ENCODE measurements around the gene PRSS21. TPM values are rescaled to one million over a fixed set of nuclear protein-coding genes. Genes with fewer than 3 reads are reported as not detected.
A peak's percentile ranks its signal among the peaks of the same experiment; 100 is the strongest.

PRSS21 gene
- total RNA-seq, 4 donors from 2014 or later, result not detected

GRCh38 chr16:2839650-2840450 lies 22.8 kb downstream of the PRSS21 start:
- no peak for TF ChIP-seq EP300 (IDR thresholded peaks at IDR 0.05)
- no peak for TF ChIP-seq CTCF (IDR thresholded peaks at IDR 0.05)
- TF ChIP-seq POLR2A (IDR thresholded peaks at IDR 0.05), result no peak
- WGBS, 2 donors, result 80 to 82% methylated on average over 8 to 15 of the region's 15 CpGs
- DNase-seq (ENCODE audit: low spot score in 2 of 2), result no peak

GRCh38 chr16:2840914-2841313 lies 23.9 kb downstream of the PRSS21 start:
- H3K27ac ChIP-seq, result no peak overlapping the region
- no peak overlapping the region for H3K4me3 ChIP-seq
- no peaks in the 10 kb centered on the region for H3K9me3 ChIP-seq
- DNase-seq (ENCODE audit: low spot score in 2 of 2), result no peak
- no peak for TF ChIP-seq CTCF (IDR thresholded peaks at IDR 0.05)
- TF ChIP-seq POLR2A (IDR thresholded peaks at IDR 0.05), result no peak
- TF ChIP-seq EP300 (IDR thresholded peaks at IDR 0.05), result no peak
- no peaks in the 10 kb centered on the region for H3K36me3 ChIP-seq
- H3K4me1 ChIP-seq, result peaks cover 0 to 15% (median 5%) of the 10 kb centered on the region in 4 donors
- H3K27me3 ChIP-seq, result peaks cover 0 to 48% of the 10 kb centered on the region in 2 donors
- WGBS, 2 donors, result 80 to 89% methylated on average over 6 to 11 of the region's 12 CpGs

More at GRCh38 chr16:2839650-2840450, 22.8 kb downstream of the PRSS21 start:
- H3K4me1 ChIP-seq, result peaks cover 0 to 15% (median 5%) of the 10 kb centered on the region in 4 donors
- H3K36me3 ChIP-seq, result no peaks in the 10 kb centered on the region
- H3K9me3 ChIP-seq, result no peaks in the 10 kb centered on the region
- H3K27me3 ChIP-seq, result peaks cover 0 to 52% of the 10 kb centered on the region in 2 donors
- no peak overlapping the region for H3K27ac ChIP-seq
- H3K4me3 ChIP-seq, result no peak overlapping the region

GRCh38 chr16:2841606-2842339 lies 24.7 kb downstream of the PRSS21 start:
- DNase-seq (ENCODE audit: low spot score in 2 of 2), result no peak
- TF ChIP-seq CTCF (IDR thresholded peaks at IDR 0.05), result no peak
- no peak for TF ChIP-seq POLR2A (IDR thresholded peaks at IDR 0.05)
- TF ChIP-seq EP300 (IDR thresholded peaks at IDR 0.05), result no peak
- Histone ChIP-seq H3K9me3 (no peaks in the 10 kb centered on the region), H3K4me1 (peaks cover 0 to 15% (median 5%) of the 10 kb centered on the region in 4 donors), H3K4me3 (peak overlapping the region in 1 of 4 donors; percentile 41), H3K36me3 (no peaks in the 10 kb centered on the region), H3K27ac (no peak overlapping the region), H3K27me3 (peaks cover 0 to 40% of the 10 kb centered on the region in 2 donors)
- WGBS, 2 donors, result 73 to 83% methylated on average over 9 to 15 of the region's 18 CpGs

GRCh38 chr16:2842340-2843000 lies 25.4 kb downstream of the PRSS21 start:
- 32 to 51% methylated on average over 37 to 40 of the region's 40 CpGs for WGBS, 2 donors
- H3K27me3 ChIP-seq, result peaks cover 0 to 33% of the 10 kb centered on the region in 2 donors
- no peak overlapping the region for H3K27ac ChIP-seq
- TF ChIP-seq CTCF (IDR thresholded peaks at IDR 0.05) (peak in 4 of 5 experiments; percentile 17 to 54 (median 21)), EP300 (IDR thresholded peaks at IDR 0.05) (no peak)
- H3K36me3 ChIP-seq, result no peaks in the 10 kb centered on the region
- H3K9me3 ChIP-seq, result no peaks in the 10 kb centered on the region
- peak overlapping the region in 2 of 4 donors; percentile 4 to 41 for H3K4me3 ChIP-seq
- DNase-seq (ENCODE audit: low spot score in 2 of 2), result no peak
- peaks cover 0 to 15% (median 5%) of the 10 kb centered on the region in 4 donors for H3K4me1 ChIP-seq

All from tibial nerve (tissue), 4 donors.